ENCODE data around the gene RPUSD3.

- no peak for TF ChIP-seq CTCF (IDR thresholded peaks at IDR 0.05)
- no peak for TF ChIP-seq POLR2A (IDR thresholded peaks at IDR 0.05)
Measured at GRCh38 chr3:9815986-9816385, 27.8 kb downstream of the RPUSD3 start.
